HK-2 (cell line): Measurements from ENCODE around the gene NUDT6.

Experiments used
- DNase-seq: peaks from one replicate; pipeline ENCODE4 v3.0.0-alpha.2; 2018; ENCODE audit not compliant: unreplicated experiment

NUDT6 gene

DNA sequence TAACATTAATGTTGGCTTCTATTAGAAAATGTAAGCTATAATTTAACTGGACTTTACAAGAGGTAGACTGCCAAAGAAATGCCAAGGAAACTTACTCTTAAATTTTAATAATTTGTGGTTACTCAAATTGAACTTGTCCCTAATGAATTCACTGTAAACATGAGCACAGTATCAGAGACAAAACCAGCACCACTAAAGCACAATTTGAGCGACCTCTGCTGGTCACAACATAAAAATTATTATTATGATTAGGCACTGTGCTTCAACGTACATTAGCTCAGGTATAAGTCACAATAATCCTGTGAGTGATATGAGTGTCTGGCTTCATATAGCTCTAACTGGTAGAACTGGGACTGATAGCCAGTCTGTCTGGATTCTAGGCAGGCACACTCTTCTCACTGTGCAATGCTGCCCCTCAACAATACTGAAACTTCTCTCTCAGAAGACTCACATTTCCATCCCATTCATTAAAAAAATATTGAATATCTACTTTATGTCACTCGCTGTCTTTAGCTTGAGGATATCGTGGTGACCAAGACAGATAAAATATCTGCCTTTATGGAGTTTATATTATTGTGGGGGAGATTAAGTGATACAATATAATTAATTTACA lies 8.0 kb downstream of the NUDT6 start:
- DNase-seq = no peak

DNA sequence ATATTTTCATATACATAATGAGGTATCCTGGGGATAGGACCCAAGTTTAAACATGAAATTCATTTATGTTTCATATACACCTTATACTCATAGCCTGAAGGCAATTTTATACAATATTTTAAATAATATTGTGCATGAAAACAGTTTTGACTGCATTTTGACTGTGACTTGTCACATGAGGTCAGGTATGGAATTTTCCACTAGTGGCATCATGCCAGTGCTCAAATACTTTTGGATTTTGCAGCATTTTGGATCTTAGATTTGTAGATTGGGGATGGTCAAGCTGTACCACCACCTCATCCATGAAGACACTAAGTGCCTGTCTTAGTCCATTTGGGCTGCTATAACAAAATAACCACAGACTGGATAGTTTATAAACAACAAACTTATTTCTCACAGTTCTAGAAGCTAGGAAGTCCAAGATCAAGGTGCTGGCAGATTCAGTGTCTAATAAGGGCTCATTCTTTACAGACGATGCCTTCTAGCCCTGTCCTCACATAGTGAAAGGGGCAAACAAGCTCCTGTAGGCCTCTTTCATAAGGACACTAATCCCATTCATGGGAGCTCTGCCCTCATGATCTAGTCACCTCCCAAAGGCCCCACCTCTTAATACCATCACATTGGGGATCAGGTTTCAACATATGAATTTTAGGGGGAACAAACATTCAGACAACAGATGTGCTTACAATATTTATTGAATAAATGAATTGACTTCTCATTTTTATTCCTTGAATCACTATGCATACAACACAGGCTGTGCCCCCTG lies 9.4 kb downstream of the NUDT6 start:
- DNase-seq = no peak

DNA sequence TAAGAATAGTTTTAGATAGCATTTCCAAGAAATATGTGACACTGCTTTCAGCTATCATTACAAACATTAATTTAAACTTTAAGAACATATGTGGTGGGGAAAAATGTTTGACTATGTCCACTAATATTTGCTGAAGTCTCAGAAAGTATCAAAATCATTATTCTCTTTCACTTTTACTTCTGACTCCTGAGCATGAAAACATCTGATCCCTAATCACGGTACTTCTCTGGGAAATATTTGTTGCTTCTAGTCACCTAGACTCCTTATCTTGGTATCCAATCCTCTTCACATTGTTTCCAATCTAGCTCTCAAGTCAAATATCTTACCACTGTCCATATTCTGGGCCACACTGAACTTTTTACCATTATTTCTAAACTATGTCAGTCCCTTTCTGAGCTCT lies 10.8 kb downstream of the NUDT6 start:
- no peak for DNase-seq

DNA sequence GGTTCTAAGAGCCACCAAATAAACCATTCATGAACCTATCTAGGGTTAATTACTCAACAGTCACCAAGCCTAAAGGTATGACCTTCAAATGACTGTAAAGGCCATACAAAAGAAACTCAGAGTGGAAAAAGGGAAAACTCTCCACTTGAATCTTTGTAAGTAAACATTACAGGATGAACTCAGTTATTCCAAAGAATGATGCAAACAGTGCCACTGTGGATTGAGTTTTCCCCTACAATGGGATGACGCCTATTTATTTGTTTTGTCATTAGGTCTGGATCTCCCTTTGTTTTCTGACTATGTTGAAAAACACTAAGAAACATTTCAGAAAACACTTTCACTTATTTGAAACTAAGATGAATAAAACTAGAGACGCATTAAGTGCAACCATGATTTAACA lies 12.7 kb downstream of the NUDT6 start:
- no peak for DNase-seq

DNA sequence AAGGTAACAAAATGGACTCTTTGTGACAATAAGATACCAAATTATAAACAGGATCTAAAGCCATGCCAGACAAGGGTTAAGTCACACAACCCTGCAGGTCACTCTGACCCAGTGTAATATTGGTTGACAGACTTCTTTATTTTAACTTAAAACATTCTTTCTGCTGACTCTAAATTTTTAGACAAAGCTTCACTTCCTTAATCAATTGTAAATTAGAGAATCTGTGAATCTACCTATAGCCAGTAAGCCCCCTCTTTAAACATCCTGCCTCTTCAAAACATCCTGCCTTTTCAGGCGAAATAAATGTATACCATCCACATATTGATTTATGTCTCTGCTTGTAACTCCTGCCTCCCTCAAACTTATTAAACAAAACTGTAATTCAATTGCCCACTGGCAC lies 14.2 kb downstream of the NUDT6 start:
- no peak for DNase-seq

DNA sequence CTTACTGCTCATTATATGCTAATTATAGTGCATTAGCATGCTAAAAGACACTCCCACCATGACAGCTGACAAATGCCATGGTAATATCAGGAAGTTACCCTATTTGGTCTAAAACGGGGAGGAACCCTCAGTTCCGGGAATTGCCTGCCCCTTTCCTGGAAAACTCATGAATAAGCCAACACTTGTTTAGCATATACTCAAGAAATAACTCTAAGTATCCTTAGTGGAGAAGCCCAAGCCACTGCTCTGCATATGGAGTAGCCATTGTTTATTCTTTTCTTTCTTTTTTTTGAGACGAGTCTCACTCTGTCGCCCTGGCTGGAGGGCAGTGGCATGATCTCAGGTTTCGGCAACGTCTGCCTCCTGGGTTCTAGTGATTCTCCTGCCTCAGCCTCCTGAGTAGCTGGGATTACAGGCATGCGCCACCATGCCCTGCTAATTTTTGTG lies 15.5 kb downstream of the NUDT6 start:
- no peak for DNase-seq

DNA sequence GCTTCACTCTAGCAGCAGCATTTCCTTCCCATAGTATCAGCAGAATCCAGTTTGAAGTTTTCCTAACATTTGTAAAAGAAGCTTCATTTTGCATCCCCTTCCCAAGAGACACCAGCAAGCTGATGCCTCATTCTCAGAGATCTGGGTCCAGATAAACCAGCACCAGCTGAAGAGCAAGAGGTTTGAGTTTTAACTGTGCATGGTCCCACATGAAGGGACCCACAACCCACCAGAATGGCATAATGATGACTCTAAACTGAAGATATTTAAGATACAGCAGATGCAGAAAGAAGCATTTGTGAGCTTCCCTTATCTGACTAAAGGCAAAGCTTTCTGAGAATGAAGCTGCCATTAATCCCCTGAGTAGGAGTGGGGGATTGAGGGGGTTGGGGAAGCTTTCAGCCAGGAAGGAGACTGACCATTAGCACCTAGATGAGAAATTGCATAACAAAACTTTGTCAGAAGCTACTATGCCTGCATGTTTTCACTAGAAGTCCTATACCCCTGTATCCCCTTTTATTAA lies 18.6 kb downstream of the NUDT6 start:
- no peak for DNase-seq

DNA sequence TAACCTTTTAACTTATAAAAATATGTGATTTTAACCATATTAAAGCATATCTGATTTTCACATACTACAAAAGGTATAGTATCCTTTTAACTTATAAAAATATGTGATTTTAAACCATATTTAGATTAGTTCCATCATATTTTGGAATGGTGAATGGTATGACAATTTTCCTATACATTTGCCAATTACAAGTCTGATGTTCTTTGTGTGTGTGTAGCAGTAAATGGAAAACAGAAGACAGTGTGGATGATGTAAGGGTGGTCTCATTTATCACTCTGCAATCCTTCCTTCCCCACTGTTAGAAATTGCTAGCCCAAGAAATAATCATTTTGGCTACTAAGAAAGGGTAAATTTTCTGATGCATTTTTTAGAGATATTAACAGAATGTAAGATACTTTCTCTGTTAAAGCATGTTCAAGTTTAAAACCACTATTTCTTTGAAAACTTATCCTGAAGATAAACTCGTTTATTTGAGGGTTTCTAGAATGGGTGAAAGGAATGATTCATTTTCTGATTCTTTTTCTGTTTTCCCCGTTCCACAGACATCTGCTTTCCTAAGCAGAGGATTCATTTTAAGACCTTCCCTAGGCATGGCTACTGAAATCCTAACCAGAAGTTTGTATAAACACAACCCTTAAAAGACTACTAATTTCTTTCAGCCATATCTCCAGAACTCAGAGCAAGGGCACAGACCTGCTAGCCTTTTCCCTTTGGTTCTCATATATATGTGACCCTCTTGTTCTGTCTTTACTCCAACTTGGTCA lies 21.0 kb downstream of the NUDT6 start:
- DNase-seq = no peak

DNA sequence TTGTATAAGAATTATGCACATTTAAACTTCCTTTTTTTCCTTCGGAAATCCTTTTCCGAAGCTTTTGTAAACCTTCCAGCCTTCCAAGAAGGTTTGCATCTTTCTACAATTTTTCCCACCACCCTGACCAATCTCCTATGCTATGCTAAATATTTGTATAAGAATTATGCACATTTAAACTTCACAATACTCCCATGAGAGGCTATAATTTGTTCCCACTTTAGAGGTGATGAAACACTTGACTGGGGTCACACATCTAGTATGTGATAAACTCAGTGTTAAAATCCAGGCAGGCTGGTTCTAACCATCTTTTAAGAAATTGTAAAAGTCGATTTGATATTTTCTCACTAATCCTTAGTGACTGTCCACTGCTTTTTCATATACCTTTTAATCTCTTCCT lies 22.1 kb downstream of the NUDT6 start:
- DNase-seq = no peak

DNA sequence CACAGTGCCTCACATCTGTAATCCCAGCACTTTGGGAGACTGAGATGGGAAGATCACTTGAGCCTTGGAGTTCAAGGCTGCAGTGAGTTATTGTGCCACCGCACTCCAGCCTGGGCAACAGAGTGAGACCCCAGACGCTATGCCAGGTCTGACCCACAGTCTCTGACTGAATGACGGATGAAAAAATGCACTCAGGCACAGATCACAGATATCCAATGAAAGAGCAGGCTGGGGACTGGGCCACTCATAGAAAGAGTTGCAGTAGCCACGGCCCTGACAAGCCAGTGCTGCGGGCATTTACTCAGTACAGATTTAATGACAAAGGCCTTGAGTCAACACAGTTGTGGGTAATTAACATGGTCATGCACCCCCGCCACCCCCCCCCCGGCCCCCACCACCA lies 22.7 kb downstream of the NUDT6 start:
- DNase-seq = no peak

DNA sequence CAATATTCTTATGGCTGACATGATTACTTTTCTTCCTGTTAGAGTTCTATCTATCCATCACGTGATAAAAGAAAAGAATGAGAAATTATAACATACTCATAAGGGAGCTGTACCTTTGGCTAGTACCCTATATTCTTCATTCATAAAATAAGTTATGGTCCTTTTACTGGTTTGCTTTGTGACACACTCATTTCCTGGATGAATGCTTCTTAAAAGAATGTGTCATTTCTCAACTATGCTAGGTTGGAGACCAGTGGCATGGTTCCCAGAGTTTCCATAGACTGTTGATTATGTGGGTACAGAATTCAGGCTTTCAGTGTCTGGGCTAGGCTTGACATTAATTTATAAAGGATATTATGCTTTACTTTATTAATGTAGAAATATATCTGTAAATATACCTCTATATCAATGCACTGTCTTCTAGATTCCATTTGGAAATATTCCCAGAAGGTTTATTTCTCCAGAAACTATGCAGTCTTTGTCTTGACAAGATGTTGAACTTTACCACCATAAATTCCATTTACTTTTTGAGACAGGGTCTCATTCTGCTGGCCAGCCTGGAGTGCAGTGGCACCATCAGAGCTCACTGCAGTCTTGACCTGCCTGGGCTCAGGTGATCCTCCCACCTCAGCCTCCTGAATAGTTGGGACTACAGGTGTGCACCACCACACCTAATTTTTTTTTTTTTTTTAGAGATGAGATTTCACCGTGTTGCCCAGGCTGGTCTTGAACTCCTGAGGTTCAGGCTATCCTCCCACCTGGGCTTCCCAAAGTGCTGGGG lies 23.8 kb downstream of the NUDT6 start:
- no peak for DNase-seq

DNA sequence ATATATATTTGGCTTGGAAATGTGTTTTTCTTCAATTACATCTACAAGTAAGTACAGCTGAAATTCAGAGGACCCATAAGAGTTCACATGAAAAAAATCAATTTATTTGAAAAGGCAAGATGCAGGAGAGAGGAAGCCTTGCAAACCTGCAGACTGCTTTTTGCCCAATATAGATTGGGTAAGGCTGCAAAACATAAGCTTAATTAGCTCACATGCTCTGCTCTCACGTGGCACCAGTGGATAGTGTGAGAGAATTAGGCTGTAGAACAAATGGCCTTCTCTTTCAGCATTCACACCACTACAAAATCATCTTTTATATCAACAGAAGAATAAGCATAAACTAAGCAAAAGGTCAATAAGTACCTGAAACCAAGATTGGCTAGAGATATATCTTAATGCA lies 26.1 kb downstream of the NUDT6 start:
- no peak for DNase-seq

DNA sequence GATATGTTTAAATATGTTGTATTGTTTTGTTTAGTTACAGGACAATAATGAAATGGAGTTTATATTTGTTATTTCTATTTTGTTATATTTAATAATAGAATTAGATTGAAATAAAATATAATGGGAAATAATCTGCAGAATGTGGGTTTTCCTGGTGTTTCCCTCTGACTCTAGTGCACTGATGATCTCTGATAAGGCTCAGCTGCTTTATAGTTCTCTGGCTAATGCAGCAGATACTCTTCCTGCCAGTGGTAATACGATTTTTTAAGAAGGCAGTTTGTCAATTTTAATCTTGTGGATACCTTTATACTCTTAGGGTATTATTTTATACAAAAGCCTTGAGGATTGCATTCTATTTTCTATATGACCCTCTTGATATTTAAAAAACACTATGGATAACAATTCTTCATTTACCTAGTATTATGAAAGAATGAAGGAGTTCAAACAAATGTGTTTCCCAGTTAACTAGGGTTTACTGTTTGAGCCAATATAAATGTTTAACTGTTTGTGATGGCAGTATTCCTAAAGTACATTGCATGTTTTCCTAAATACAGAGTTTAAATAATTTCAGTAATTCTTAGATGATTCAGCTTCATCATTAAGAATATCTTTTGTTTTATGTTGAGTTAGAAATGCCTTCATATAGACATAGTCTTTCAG lies 26.9 kb downstream of the NUDT6 start:
- DNase-seq = no peak

DNA sequence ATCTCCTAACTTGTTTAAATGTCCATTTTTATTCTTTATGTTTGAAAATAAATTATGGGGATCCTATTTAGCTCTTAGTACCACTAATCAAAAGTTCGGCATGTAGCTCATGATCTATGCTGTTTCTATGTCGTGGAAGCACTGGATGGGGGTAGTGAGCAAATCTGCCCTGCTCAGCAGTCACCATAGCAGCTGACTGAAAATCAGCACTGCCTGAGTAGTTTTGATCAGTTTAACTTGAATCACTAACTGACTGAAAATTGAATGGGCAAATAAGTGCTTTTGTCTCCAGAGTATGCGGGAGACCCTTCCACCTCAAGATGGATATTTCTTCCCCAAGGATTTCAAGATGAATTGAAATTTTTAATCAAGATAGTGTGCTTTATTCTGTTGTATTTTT lies 27.6 kb downstream of the NUDT6 start:
- peak; percentile 38 for DNase-seq

DNA sequence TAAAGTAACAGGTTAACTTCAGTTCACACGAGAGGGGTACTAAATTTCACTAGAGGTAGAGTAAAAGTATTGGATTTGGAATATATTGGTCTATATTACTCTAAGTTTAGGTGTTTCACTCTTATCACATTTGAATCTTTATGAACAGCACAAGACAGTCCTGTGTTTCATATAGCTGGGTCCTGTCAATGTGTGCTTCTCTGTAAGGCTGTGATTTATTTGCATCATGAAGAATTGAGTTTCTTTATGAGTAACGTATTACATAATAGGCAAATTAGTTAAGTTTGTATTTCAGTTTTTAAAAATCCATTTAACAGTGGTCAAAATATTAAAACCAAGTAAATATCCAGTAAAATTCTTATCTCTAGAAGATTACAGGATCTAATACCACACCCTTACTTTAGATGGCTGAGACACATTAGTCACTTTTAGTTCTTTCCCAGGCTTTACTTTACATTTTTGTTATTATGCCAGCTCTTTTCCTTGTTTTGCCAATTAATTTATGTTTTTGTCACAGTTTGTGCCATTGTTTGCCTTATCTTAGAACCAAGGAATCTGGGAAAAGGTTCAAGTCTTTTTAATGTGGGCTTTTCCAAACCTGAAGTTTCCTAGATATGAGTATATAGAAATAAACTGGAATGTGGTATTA lies 32.1 kb downstream of the NUDT6 start:
- no peak for DNase-seq

DNA sequence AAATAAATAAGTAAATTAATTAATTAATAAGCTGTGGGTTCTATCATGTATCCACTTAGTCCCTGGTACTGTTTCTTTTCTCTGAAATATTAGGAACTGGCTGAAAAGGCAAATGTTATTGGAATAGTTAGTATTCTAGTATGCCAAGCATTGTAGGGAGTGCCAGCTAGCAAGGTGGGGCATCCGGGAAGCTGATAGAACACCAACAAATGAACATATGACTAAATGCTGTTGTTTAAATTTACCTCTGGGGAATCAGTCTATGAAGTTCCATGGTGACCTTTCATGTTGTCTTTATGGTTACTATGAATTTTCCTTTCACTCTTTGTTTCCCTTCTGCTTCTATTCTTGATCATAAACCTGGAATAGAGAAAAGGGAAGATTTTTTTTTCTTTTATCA lies 32.7 kb downstream of the NUDT6 start:
- DNase-seq = no peak

DNA sequence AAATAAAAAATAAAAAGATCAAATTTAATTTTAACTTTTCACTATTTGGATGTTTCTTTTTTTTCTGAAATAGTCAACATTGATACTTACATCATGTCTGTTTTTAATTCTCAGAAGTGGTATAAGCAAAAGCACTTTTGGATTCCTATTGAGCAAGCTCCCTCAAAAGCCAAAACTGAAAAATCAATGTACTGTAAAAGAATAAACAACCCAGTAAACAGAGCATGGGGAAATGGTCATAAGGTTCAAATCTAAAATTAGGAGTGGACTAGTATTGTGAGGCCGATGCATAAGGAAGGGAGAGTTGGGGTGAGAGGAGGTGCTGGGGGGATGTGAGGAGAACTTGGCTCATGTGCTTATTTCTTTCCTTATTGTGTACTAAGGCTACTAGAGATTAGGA lies 37.9 kb downstream of the NUDT6 start:
- no peak for DNase-seq

DNA sequence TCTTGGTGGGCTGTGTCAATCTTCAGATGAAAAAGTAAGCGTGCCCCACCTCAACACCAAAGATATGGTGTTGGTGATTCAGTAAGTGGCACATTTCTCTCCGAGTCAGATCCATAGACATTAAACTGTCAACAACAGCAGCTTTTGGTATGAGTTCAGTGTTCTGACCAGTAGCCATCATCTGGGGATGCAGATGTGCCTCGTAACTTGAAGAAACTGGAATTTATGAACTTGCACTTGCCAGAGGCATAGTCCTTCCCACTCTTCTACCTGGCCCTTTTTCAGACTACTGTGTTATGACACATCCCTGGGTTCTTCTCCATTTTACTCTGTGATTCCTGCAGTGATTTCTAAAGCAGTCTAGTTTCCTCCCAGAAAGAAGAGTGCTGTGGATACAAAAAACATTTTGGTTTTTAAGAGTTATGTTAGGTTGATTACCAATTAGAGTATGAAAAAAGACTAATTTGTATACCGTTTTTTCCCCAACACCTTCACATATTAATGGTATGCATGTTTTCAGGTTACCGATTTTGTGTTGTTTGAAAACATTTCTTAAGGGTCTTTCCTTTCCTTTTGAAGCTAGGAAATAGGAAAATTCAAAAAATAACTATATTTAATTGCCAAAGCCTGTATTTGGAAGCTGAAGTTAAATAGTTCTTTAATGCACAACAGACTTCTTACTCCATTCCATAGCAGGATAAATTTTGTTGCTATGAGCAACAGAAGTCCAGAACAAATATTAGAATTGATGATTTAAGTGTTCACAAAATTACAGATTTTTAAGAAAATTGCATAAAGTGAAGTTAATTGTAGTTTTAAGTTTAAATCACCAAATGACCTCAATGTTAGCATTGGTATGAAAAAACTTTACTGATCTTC lies 39.3 kb downstream of the NUDT6 start:
- no peak for DNase-seq

DNA sequence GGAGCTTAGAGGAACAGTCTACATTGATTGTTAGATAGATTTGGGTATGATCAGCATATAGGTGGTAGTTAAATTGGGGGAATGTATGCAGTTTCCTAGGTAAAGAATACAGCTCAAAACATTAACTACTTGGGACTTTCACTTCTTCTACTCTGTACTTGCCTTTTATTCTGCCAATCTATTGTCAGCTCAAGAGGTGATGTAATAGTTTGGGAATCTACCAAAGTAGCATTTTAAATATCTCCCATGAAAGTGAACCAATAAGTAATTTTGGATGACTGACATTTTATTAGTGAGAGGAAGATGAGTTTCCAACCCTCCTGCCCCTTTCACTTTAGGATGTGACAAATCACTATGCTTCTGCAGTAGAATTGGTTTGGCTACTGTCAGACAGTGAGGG lies 43.4 kb downstream of the NUDT6 start:
- DNase-seq = no peak

DNA sequence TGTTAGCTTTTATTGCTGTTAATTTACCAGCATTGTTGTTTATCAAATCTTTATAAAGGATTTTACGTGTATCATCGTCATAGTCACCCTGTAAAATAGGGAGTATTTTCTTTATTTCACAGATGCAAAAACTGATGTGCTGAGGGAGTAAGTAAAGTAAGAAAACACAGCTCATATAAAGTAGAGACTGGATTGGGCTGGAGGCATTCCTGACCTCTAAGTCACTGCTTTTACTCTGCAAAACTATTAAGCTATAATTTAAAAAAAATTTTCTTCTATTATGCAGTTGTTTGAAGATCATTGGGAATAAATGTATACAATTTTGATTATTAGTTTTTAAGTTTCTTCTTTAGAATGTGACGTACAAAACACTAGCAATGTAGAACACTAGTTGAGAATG lies 45.9 kb downstream of the NUDT6 start:
- DNase-seq = no peak
